Measurements from ENCODE around the gene RSPO4.
"Not testable (repeated sequence)": the region's sequence is repeated elsewhere in the genome, so short reads cannot be mapped to it uniquely, and the experiment has no call there.

Gene RSPO4

DNA sequence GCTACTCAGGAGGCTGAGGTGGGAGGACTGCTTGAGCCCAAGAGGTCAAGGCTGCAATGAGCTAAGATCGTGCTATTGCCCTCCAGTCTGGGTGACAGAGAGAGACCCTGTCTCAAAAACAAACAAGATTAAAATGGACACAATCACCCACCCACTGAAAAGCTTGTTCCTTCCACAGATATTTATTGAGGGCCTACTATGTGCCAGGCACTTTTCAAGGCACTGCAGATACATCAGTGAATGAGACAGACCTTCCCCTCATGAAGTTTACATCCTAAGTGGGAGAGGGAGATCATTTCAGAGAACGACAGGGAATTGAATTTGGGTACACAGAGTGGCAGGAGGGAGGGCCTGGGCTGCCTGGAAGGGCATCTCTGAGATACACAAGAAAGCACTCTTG lies 14.4 kb downstream of the RSPO4 start:
- H3K56ac ChIP-seq (ENCODE audit: low read length), result no peak overlapping the region
- no peak overlapping the region for H3K4me2 ChIP-seq (ENCODE audit: low read length)
- H3K4me1 ChIP-seq (ENCODE audit: control insufficient read depth, low read depth, low read length), result no peaks in the 10 kb centered on the region
- no peaks in the 10 kb centered on the region for H3K27me3 ChIP-seq (ENCODE audit: insufficient read depth, low read length, poor library complexity)
- no peaks in the 10 kb centered on the region for H3K36me3 ChIP-seq (ENCODE audit: control insufficient read depth, insufficient read depth, low read length)
- WGBS (ENCODE audit: extremely low coverage, insufficient coverage, low lambda C conversion rate), result no CpG with 5 or more reads among the region's 2 CpGs
- no peak overlapping the region for H3K9ac ChIP-seq (ENCODE audit: low read length)
- no peak overlapping the region for H3K23ac ChIP-seq (ENCODE audit: low read length)
- H2BK15ac ChIP-seq (replicated peaks; ENCODE audit: low read depth), result no peak overlapping the region
- H3K4ac ChIP-seq (ENCODE audit: low read depth, low read length), result no peak overlapping the region
- H3K79me1 ChIP-seq (ENCODE audit: low read length), result no peaks in the 10 kb centered on the region
- DNase-seq, result no peak
- H3K79me2 ChIP-seq (ENCODE audit: control insufficient read depth, insufficient read depth, low read length), result no peaks in the 10 kb centered on the region
- no peak overlapping the region for H4K8ac ChIP-seq (ENCODE audit: low read depth, low read length)
- H3K27ac ChIP-seq (ENCODE audit: low read depth, low read length), result no peak overlapping the region
- no peak overlapping the region for H2BK120ac ChIP-seq (ENCODE audit: low read depth, low read length)
- no peak overlapping the region for H3K18ac ChIP-seq (ENCODE audit: low read length)
- H4K5ac ChIP-seq (ENCODE audit: low read length), result no peak overlapping the region
- H2BK5ac ChIP-seq (ENCODE audit: low read length), result no peak overlapping the region
- H3K4me3 ChIP-seq (ENCODE audit: low read length), result no peak overlapping the region
- H2AK5ac ChIP-seq (ENCODE audit: low read length), result no peak overlapping the region

DNA sequence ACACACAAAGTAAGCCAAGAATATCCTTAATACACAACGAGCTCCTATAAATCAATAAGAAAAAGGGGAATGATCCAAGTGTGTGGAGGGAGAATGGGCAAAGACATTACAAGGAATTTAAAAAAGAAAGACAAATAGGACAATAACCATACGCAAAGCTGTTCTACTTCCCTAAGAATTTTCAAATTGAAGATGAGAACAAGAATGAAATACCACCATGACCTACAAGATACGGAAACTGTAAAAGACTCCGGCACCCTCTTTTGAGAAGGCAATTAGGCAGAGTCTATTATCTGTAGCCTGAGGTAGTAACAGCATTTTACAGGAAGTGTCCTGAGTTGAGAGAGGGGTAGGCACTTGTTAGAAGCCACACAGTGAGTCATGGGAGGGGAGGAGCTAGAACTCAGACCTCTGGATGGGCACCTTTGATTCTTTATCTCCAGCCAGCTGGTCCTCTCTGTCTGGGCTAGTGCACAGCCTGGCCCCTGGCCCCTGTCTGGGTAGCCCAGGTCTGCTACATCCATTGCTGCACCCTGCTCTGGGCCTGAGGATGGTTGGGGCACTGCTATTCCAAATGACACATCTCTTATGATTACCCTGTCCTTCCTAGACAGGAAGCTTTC lies 15.3 kb downstream of the RSPO4 start:
- Histone ChIP-seq H3K9ac (ENCODE audit: low read length) (no peak overlapping the region), H3K4me3 (ENCODE audit: low read length) (no peak overlapping the region), H2BK120ac (ENCODE audit: low read depth, low read length) (no peak overlapping the region), H3K79me2 (ENCODE audit: control insufficient read depth, insufficient read depth, low read length) (no peaks in the 10 kb centered on the region), H3K23ac (ENCODE audit: low read length) (no peak overlapping the region), H3K4me1 (ENCODE audit: control insufficient read depth, low read depth, low read length) (no peaks in the 10 kb centered on the region), H3K18ac (ENCODE audit: low read length) (no peak overlapping the region), H2AK5ac (ENCODE audit: low read length) (no peak overlapping the region), H2BK5ac (ENCODE audit: low read length) (no peak overlapping the region), H4K5ac (ENCODE audit: low read length) (no peak overlapping the region), H3K4ac (ENCODE audit: low read depth, low read length) (no peak overlapping the region), H4K8ac (ENCODE audit: low read depth, low read length) (no peak overlapping the region), H3K79me1 (ENCODE audit: low read length) (no peaks in the 10 kb centered on the region), H3K4me2 (ENCODE audit: low read length) (no peak overlapping the region), H3K36me3 (ENCODE audit: control insufficient read depth, insufficient read depth, low read length) (no peaks in the 10 kb centered on the region), H3K56ac (ENCODE audit: low read length) (no peak overlapping the region), H3K27ac (ENCODE audit: low read depth, low read length) (no peak overlapping the region), H3K27me3 (ENCODE audit: insufficient read depth, low read length, poor library complexity) (no peaks in the 10 kb centered on the region), H2BK15ac (replicated peaks; ENCODE audit: low read depth) (no peak overlapping the region)
- no CpG with 5 or more reads among the region's 4 CpGs for WGBS (ENCODE audit: extremely low coverage, insufficient coverage, low lambda C conversion rate)
- DNase-seq, result peak; percentile 68

DNA sequence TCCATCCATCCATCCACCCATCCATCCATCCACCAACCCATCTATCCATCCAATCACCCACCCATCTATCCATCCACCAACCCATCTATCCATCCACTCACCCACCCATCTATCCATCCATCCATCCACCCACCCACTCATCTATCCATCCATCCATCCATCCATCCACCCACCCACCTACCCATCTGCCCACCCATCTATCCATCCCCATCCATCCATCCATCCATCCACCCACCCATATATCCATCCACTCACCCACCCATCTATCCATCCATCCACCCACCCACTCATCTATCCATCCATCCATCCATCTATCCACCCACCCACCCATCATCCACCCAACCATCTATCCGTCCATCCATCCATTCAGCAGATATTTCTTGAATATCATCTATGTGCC lies 17.1 kb downstream of the RSPO4 start:
- not testable (repeated sequence) for H3K23ac ChIP-seq (ENCODE audit: low read length); H3K27me3 ChIP-seq (ENCODE audit: insufficient read depth, low read length, poor library complexity); H4K8ac ChIP-seq (ENCODE audit: low read depth, low read length); H3K79me1 ChIP-seq (ENCODE audit: low read length); H2BK120ac ChIP-seq (ENCODE audit: low read depth, low read length); H3K4ac ChIP-seq (ENCODE audit: low read depth, low read length); H3K36me3 ChIP-seq (ENCODE audit: control insufficient read depth, insufficient read depth, low read length); H3K79me2 ChIP-seq (ENCODE audit: control insufficient read depth, insufficient read depth, low read length); H3K56ac ChIP-seq (ENCODE audit: low read length); H3K4me3 ChIP-seq (ENCODE audit: low read length); H3K4me2 ChIP-seq (ENCODE audit: low read length); H4K5ac ChIP-seq (ENCODE audit: low read length); H2BK15ac ChIP-seq (replicated peaks; ENCODE audit: low read depth); H3K27ac ChIP-seq (ENCODE audit: low read depth, low read length); H2AK5ac ChIP-seq (ENCODE audit: low read length); H2BK5ac ChIP-seq (ENCODE audit: low read length); H3K9ac ChIP-seq (ENCODE audit: low read length); DNase-seq; H3K18ac ChIP-seq (ENCODE audit: low read length); H3K4me1 ChIP-seq (ENCODE audit: control insufficient read depth, low read depth, low read length)
- no CpG with 5 or more reads among the region's 1 CpG for WGBS (ENCODE audit: extremely low coverage, insufficient coverage, low lambda C conversion rate)

DNA sequence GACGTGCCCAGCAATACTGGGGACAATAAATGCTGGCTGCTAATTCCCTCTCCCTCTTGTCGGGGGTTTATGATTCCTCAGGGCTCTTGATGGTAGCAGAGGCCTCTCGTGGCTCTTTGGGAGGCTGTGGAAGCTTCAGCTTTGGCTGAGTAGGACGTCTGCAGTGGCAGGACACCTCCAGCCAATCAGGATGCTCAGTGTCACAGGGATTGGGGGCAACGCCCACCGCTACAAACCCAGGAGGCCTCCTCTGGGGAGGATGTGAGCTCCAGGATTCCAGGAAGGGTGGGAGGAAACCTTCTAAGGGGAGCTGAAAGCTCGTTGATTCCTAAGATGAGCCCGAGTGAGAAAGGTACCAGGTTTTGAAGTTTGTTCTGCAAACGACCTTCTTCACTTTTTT lies 19.4 kb downstream of the RSPO4 start:
- Histone ChIP-seq H2BK15ac (replicated peaks; ENCODE audit: low read depth) (no peak overlapping the region), H4K5ac (ENCODE audit: low read length) (no peak overlapping the region)

DNA sequence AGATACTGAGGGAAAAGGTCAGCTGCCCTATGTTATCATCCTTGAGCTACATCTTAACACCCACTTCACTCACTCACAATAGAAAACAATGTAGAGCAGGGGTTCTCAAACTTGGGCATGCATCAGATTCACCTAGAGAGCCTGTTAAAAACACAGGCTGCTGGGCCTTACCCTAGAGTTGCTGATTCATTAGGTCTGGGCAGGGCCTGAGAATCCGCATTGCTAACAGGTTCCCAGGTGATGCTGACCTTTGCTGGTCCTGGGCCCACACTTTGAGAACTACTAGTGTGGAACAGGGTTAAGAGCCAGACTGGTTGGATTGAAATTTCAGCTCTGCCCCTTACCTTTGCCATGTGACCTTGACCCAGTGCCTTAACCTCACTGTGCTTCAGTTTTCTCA lies 25.1 kb downstream of the RSPO4 start:
- no peak overlapping the region for H3K23ac ChIP-seq (ENCODE audit: low read length)
- no peaks in the 10 kb centered on the region for H3K4me1 ChIP-seq (ENCODE audit: control insufficient read depth, low read depth, low read length)
- H2BK15ac ChIP-seq (replicated peaks; ENCODE audit: low read depth), result no peak overlapping the region
- H3K56ac ChIP-seq (ENCODE audit: low read length), result no peak overlapping the region
- H3K79me1 ChIP-seq (ENCODE audit: low read length), result no peaks in the 10 kb centered on the region
- no peak overlapping the region for H4K5ac ChIP-seq (ENCODE audit: low read length)
- no peak overlapping the region for H3K4ac ChIP-seq (ENCODE audit: low read depth, low read length)
- H2BK5ac ChIP-seq (ENCODE audit: low read length), result no peak overlapping the region
- no peak overlapping the region for H2BK120ac ChIP-seq (ENCODE audit: low read depth, low read length)
- H3K18ac ChIP-seq (ENCODE audit: low read length), result no peak overlapping the region
- H3K27ac ChIP-seq (ENCODE audit: low read depth, low read length), result no peak overlapping the region
- no peak overlapping the region for H2AK5ac ChIP-seq (ENCODE audit: low read length)
- no peak overlapping the region for H3K9ac ChIP-seq (ENCODE audit: low read length)
- no peaks in the 10 kb centered on the region for H3K79me2 ChIP-seq (ENCODE audit: control insufficient read depth, insufficient read depth, low read length)
- WGBS (ENCODE audit: extremely low coverage, insufficient coverage, low lambda C conversion rate), result no CpG with 5 or more reads among the region's 1 CpG
- H3K27me3 ChIP-seq (ENCODE audit: insufficient read depth, low read length, poor library complexity), result no peaks in the 10 kb centered on the region
- DNase-seq, result peak; percentile 23
- no peak overlapping the region for H3K4me2 ChIP-seq (ENCODE audit: low read length)
- no peaks in the 10 kb centered on the region for H3K36me3 ChIP-seq (ENCODE audit: control insufficient read depth, insufficient read depth, low read length)
- H3K4me3 ChIP-seq (ENCODE audit: low read length), result no peak overlapping the region
- no peak overlapping the region for H4K8ac ChIP-seq (ENCODE audit: low read depth, low read length)

More for the DNA sequence above, 19.4 kb downstream of the RSPO4 start:
- Histone ChIP-seq H3K4ac (ENCODE audit: low read depth, low read length) (no peak overlapping the region), H2AK5ac (ENCODE audit: low read length) (no peak overlapping the region), H2BK5ac (ENCODE audit: low read length) (no peak overlapping the region), H3K56ac (ENCODE audit: low read length) (no peak overlapping the region), H3K4me3 (ENCODE audit: low read length) (no peak overlapping the region), H3K79me1 (ENCODE audit: low read length) (no peaks in the 10 kb centered on the region), H3K18ac (ENCODE audit: low read length) (no peak overlapping the region), H3K9ac (ENCODE audit: low read length) (no peak overlapping the region), H3K79me2 (ENCODE audit: control insufficient read depth, insufficient read depth, low read length) (no peaks in the 10 kb centered on the region), H3K36me3 (ENCODE audit: control insufficient read depth, insufficient read depth, low read length) (no peaks in the 10 kb centered on the region), H3K4me2 (ENCODE audit: low read length) (no peak overlapping the region), H3K4me1 (ENCODE audit: control insufficient read depth, low read depth, low read length) (no peaks in the 10 kb centered on the region), H3K23ac (ENCODE audit: low read length) (no peak overlapping the region), H4K8ac (ENCODE audit: low read depth, low read length) (no peak overlapping the region), H2BK120ac (ENCODE audit: low read depth, low read length) (no peak overlapping the region), H3K27ac (ENCODE audit: low read depth, low read length) (no peak overlapping the region), H3K27me3 (ENCODE audit: insufficient read depth, low read length, poor library complexity) (no peaks in the 10 kb centered on the region)
- DNase-seq, result peak; percentile 51
- WGBS (ENCODE audit: extremely low coverage, insufficient coverage, low lambda C conversion rate), result no CpG with 5 or more reads among the region's 9 CpGs

DNA sequence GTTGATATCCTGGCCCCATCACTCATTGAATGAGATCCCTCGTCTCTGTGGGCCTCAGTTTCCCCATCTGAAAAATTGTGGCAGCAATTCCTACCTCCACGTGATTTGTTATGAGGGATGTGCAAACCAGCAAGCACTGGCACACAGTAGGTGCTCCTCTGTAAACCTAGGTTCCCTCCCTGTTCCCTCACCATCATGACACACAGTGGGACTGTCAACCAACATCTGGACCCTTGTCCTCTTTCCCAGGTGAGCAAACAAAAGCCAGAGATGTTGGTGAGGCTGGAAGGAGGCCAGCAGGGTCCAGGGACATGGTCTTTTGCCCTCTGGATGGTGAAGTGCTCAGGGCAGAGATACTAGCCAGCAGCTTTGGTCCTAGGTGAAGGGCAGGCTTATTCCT lies 26.1 kb downstream of the RSPO4 start:
- Histone ChIP-seq H3K27ac (ENCODE audit: low read depth, low read length) (no peak overlapping the region), H3K4ac (ENCODE audit: low read depth, low read length) (no peak overlapping the region), H3K79me1 (ENCODE audit: low read length) (no peaks in the 10 kb centered on the region), H2AK5ac (ENCODE audit: low read length) (no peak overlapping the region), H2BK15ac (replicated peaks; ENCODE audit: low read depth) (no peak overlapping the region), H2BK5ac (ENCODE audit: low read length) (no peak overlapping the region), H4K8ac (ENCODE audit: low read depth, low read length) (no peak overlapping the region), H2BK120ac (ENCODE audit: low read depth, low read length) (no peak overlapping the region), H3K79me2 (ENCODE audit: control insufficient read depth, insufficient read depth, low read length) (no peaks in the 10 kb centered on the region), H3K27me3 (ENCODE audit: insufficient read depth, low read length, poor library complexity) (no peaks in the 10 kb centered on the region), H3K36me3 (ENCODE audit: control insufficient read depth, insufficient read depth, low read length) (no peaks in the 10 kb centered on the region), H3K9ac (ENCODE audit: low read length) (no peak overlapping the region), H3K18ac (ENCODE audit: low read length) (no peak overlapping the region), H3K4me2 (ENCODE audit: low read length) (no peak overlapping the region), H3K56ac (ENCODE audit: low read length) (no peak overlapping the region), H4K5ac (ENCODE audit: low read length) (no peak overlapping the region), H3K4me3 (ENCODE audit: low read length) (no peak overlapping the region), H3K4me1 (ENCODE audit: control insufficient read depth, low read depth, low read length) (no peaks in the 10 kb centered on the region), H3K23ac (ENCODE audit: low read length) (no peak overlapping the region)
- no CpG with 5 or more reads among the region's 2 CpGs for WGBS (ENCODE audit: extremely low coverage, insufficient coverage, low lambda C conversion rate)
- DNase-seq, result no peak

All from mesendoderm (in vitro differentiated cells).